Measurements from ENCODE around the gene CERT1. TPM values are rescaled to one million over a fixed set of nuclear protein-coding genes. Genes with fewer than 3 reads are reported as not detected.

CERT1 gene
- total and polyA plus RNA-seq, 7 donors: 14.1 to 63.3 (median 46.6) TPM

DNA sequence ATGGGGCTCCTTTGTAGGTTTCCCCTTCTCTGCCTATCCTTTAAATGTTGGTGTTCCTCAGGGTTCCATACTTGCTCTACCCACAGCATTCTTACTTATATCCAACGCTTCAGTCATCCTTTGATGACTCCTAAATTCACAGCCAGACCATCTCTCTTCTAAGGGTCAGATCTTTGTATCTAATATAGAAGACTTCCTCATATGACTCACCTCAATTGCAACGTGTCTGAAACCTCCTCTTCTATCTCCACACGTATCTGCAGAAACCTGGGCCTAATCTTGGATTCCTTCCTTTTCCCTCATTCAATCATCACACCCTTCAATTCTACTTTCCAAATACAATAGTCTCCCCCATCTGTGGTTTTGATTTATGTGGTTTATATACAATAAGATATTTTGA is 106.1 kb downstream of the CERT1 start:
- WGBS, 3 donors: 87 to 89% (median 88%) methylated on average over 3 of the region's 3 CpGs

DNA sequence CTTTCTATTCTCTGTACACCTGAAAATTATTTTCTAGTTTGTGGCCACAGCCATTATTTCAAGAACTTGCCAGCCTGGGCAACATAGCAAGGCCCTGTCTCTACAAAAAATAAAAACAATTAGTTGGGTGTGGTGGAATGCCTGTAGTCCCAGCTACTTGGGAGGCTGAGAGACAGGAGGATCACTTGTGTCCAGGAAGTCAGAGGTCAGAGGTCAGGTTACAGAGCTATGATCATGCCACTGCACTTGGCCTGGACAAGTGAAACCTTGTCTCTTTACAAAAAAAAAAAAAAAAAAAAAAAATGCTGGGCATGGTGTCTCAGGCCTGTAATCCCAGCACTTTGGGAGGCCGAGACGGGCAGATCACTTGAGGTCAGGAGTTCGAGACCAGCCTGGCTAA is 116.2 kb downstream of the CERT1 start:
- H3K36me3 ChIP-seq (ENCODE audit: insufficient read depth in 1 of 2, low read depth in 1 of 2): peaks cover 0 to 50% of the 10 kb centered on the region in 2 donors
- no peaks in the 10 kb centered on the region for H3K9me3 ChIP-seq
- no peaks in the 10 kb centered on the region for H3K4me1 ChIP-seq
- H3K27me3 ChIP-seq (ENCODE audit: insufficient read depth in 3 of 3, low read length in 2 of 3): no peaks in the 10 kb centered on the region
- ATAC-seq: no peak
- no peak overlapping the region for H3K27ac ChIP-seq
- DNase-seq: no peak
- TF ChIP-seq, protein P1, sequence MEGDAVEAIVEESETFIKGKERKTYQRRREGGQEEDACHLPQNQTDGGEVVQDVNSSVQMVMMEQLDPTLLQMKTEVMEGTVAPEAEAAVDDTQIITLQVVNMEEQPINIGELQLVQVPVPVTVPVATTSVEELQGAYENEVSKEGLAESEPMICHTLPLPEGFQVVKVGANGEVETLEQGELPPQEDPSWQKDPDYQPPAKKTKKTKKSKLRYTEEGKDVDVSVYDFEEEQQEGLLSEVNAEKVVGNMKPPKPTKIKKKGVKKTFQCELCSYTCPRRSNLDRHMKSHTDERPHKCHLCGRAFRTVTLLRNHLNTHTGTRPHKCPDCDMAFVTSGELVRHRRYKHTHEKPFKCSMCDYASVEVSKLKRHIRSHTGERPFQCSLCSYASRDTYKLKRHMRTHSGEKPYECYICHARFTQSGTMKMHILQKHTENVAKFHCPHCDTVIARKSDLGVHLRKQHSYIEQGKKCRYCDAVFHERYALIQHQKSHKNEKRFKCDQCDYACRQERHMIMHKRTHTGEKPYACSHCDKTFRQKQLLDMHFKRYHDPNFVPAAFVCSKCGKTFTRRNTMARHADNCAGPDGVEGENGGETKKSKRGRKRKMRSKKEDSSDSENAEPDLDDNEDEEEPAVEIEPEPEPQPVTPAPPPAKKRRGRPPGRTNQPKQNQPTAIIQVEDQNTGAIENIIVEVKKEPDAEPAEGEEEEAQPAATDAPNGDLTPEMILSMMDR (IDR thresholded peaks at IDR 0.05): no peak
- WGBS, 3 donors: 52 to 88% (median 78%) methylated on average over 3 of the region's 3 CpGs
- intact Hi-C loops (cut with DNase I): no loop called here
- no peak overlapping the region for H3K4me3 ChIP-seq

More for the DNA sequence above, 106.1 kb downstream of the CERT1 start:
- no peaks in the 10 kb centered on the region for H3K4me1 ChIP-seq
- H3K27ac ChIP-seq: no peak overlapping the region
- DNase-seq: no peak
- no peak for ATAC-seq
- H3K4me3 ChIP-seq: no peak overlapping the region
- TF ChIP-seq, protein P1 (IDR thresholded peaks at IDR 0.05): no peak
- H3K36me3 ChIP-seq (ENCODE audit: insufficient read depth in 1 of 2, low read depth in 1 of 2): peaks cover 0 to 51% of the 10 kb centered on the region in 2 donors
- H3K9me3 ChIP-seq: no peaks in the 10 kb centered on the region
- no peaks in the 10 kb centered on the region for H3K27me3 ChIP-seq (ENCODE audit: insufficient read depth in 3 of 3, low read length in 2 of 3)
- intact Hi-C loops (cut with DNase I): no loop called here

DNA sequence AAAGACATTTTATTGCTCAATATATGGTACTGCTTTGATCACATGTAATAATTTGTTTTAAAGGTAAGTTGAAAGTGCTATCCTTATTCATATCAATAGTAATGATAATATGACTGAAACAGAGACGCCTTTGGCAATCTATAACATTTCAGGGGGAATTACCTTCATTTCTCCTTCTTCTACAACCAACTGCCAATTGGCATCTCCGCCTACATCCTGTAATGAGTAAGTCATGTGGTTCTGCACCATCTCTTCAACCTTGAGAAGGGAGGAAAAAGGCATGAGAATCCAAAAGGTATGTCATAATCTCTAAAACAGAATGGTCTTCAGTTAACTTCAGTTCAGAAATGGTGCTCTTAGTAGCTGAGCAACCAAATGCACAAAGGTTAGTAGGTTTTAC is 122.0 kb downstream of the CERT1 start:
- 97 to 99% (median 98%) methylated on average over 2 of the region's 2 CpGs for WGBS, 3 donors
- no peak for DNase-seq
- Histone ChIP-seq H3K36me3 (ENCODE audit: insufficient read depth in 1 of 2, low read depth in 1 of 2) (peaks cover 3 to 65% of the 10 kb centered on the region in 2 donors), H3K27me3 (ENCODE audit: insufficient read depth in 3 of 3, low read length in 2 of 3) (no peaks in the 10 kb centered on the region), H3K9me3 (no peaks in the 10 kb centered on the region), H3K4me1 (no peaks in the 10 kb centered on the region), H3K4me3 (no peak overlapping the region), H3K27ac (no peak overlapping the region)
- intact Hi-C loops (cut with DNase I): no loop called here
- TF ChIP-seq, protein P1 (IDR thresholded peaks at IDR 0.05): no peak
- no peak for ATAC-seq

DNA sequence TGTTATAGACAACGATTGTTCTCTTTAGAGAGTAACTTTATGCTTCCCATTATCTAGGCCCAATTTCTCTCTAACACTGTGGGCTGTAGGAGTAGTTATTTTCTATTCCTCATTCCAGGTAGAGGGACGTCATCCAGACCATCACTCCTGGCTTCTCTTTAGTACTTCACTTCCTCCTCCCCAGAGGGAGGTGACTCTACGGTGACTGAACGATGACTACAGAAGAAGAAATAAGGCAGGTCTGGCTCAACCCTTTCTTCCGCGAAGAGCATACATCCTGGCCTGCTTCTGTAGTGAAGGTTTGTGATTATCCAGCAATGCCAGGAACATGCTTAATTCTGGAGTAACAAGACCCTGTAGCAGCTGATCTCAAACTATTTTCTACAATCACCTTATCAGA is 123.6 kb downstream of the CERT1 start:
- intact Hi-C loops (cut with DNase I): no loop called here
- Histone ChIP-seq H3K4me1 (no peaks in the 10 kb centered on the region), H3K36me3 (ENCODE audit: insufficient read depth in 1 of 2, low read depth in 1 of 2) (peaks cover 3 to 81% of the 10 kb centered on the region in 2 donors), H3K4me3 (no peak overlapping the region), H3K27ac (no peak overlapping the region), H3K27me3 (ENCODE audit: insufficient read depth in 3 of 3, low read length in 2 of 3) (no peaks in the 10 kb centered on the region), H3K9me3 (no peaks in the 10 kb centered on the region)
- ATAC-seq (no peak), DNase-seq (no peak)
- WGBS, 3 donors: 86 to 97% (median 95%) methylated on average over 6 of the region's 6 CpGs
- TF ChIP-seq, protein P1 (IDR thresholded peaks at IDR 0.05): no peak

DNA sequence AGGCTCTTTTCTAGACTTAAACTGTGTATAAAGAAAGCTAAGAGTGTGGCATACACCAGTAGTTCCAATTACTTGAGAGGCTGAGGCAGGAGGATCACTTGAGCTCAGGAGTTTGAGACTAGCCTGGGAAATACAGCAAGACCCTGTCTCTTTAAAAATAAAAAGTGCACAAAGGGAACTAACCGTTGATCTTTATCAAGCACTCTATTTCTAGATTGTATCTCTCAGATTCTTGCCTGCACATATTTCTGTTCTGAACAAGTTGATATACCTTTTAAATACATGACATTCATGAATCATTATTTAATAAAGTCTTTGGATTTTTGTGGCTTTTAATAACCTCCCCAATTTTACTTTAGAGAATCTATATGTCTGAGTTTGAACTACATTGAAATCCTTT is 127.2 kb downstream of the CERT1 start:
- Histone ChIP-seq H3K27ac (no peak overlapping the region), H3K9me3 (no peaks in the 10 kb centered on the region), H3K36me3 (ENCODE audit: insufficient read depth in 1 of 2, low read depth in 1 of 2) (peaks cover 11 to 99% of the 10 kb centered on the region in 2 donors), H3K4me1 (no peaks in the 10 kb centered on the region), H3K4me3 (no peak overlapping the region), H3K27me3 (ENCODE audit: insufficient read depth in 3 of 3, low read length in 2 of 3) (no peaks in the 10 kb centered on the region)
- intact Hi-C loops (cut with DNase I): no loop called here
- ATAC-seq (no peak), DNase-seq (no peak)
- WGBS, 3 donors: 43 to 60% (median 50%) methylated on average over 1 of the region's 1 CpG
- TF ChIP-seq, protein P1 (IDR thresholded peaks at IDR 0.05): no peak
